ENCODE data around the gene COPG2. TPM values are rescaled to one million over a fixed set of nuclear protein-coding genes. Genes with fewer than 3 reads are reported as not detected.
"Not testable (repeated sequence)": the region's sequence is repeated elsewhere in the genome, so short reads cannot be mapped to it uniquely, and the experiment has no call there.

Gene COPG2
- total RNA-seq, 1 experiment from 2014 or later: 17.6 TPM

- no TSS peak for BruUV-seq (replicated peaks)
- no peaks in the 10 kb centered on the region for H3K36me3 ChIP-seq (ENCODE audit: insufficient read depth, low read length, poor library complexity, severe bottlenecking)
- H3K9me3 ChIP-seq (ENCODE audit: low read depth, low read length, poor library complexity, severe bottlenecking): no peaks in the 10 kb centered on the region
- DNase-seq (ENCODE audit: low spot score): no peak
- TF ChIP-seq EZH2 (IDR thresholded peaks at IDR 0.05; ENCODE audit: borderline replicate concordance, low read depth, low read length, poor library complexity, severe bottlenecking): no peak
- TF ChIP-seq CTCF (conservative IDR thresholded peaks at IDR 0.05; ENCODE audit: low read depth, low read length): no peak
- ChIA-PET CTCF (no interaction called here), POLR2A (ENCODE audit: low non-redundant PET) (no interaction called here)
- H3K27me3 ChIP-seq (replicated peaks; ENCODE audit: insufficient read depth, low read depth, low read length, poor library complexity): no peaks in the 10 kb centered on the region
- intact Hi-C loops (cut with micrococcal nuclease; ENCODE audit: unreplicated experiment): no loop called here
- H3K27ac ChIP-seq (ENCODE audit: low read depth, low read length, poor library complexity, severe bottlenecking): no peak overlapping the region
- no peak overlapping the region for H3K4me3 ChIP-seq (ENCODE audit: low read depth, low read length, poor library complexity, severe bottlenecking)
- no peaks in the 10 kb centered on the region for H3K4me1 ChIP-seq (ENCODE audit: insufficient read depth, low read length, poor library complexity, severe bottlenecking)
Observed at GRCh38 chr7:130544356-130544755, 124.2 kb downstream of the COPG2 start.

GRCh38 chr7:130543487-130544010 lies 125.0 kb downstream of the COPG2 start:
- TF ChIP-seq CTCF (conservative IDR thresholded peaks at IDR 0.05; ENCODE audit: low read depth, low read length) (no peak), EZH2 (IDR thresholded peaks at IDR 0.05; ENCODE audit: borderline replicate concordance, low read depth, low read length, poor library complexity, severe bottlenecking) (no peak)
- ChIA-PET POLR2A (ENCODE audit: low non-redundant PET) (no interaction called here), CTCF (no interaction called here)
- H3K27me3 ChIP-seq (replicated peaks; ENCODE audit: insufficient read depth, low read depth, low read length, poor library complexity): no peaks in the 10 kb centered on the region
- H3K36me3 ChIP-seq (ENCODE audit: insufficient read depth, low read length, poor library complexity, severe bottlenecking): no peaks in the 10 kb centered on the region
- BruUV-seq (replicated peaks): no TSS peak
- DNase-seq (ENCODE audit: low spot score): no peak
- H3K4me1 ChIP-seq (ENCODE audit: insufficient read depth, low read length, poor library complexity, severe bottlenecking): no peaks in the 10 kb centered on the region
- no peak overlapping the region for H3K4me3 ChIP-seq (ENCODE audit: low read depth, low read length, poor library complexity, severe bottlenecking)
- no peak overlapping the region for H3K27ac ChIP-seq (ENCODE audit: low read depth, low read length, poor library complexity, severe bottlenecking)
- intact Hi-C loops (cut with micrococcal nuclease; ENCODE audit: unreplicated experiment): no loop called here
- no peaks in the 10 kb centered on the region for H3K9me3 ChIP-seq (ENCODE audit: low read depth, low read length, poor library complexity, severe bottlenecking)

GRCh38 chr7:130542297-130542696 lies 126.3 kb downstream of the COPG2 start:
- POLR2A ChIA-PET (ENCODE audit: low non-redundant PET); intact Hi-C loops (cut with micrococcal nuclease; ENCODE audit: unreplicated experiment); BruUV-seq (replicated peaks): not testable (repeated sequence)

GRCh38 chr7:130541287-130541686 lies 127.3 kb downstream of the COPG2 start:
- CTCF ChIA-PET; intact Hi-C loops (cut with micrococcal nuclease; ENCODE audit: unreplicated experiment); BruUV-seq (replicated peaks); H3K9me3 ChIP-seq (ENCODE audit: low read depth, low read length, poor library complexity, severe bottlenecking); H3K36me3 ChIP-seq (ENCODE audit: insufficient read depth, low read length, poor library complexity, severe bottlenecking); H3K27me3 ChIP-seq (replicated peaks; ENCODE audit: insufficient read depth, low read depth, low read length, poor library complexity); H3K4me1 ChIP-seq (ENCODE audit: insufficient read depth, low read length, poor library complexity, severe bottlenecking); POLR2A ChIA-PET (ENCODE audit: low non-redundant PET); DNase-seq (ENCODE audit: low spot score); H3K4me3 ChIP-seq (ENCODE audit: low read depth, low read length, poor library complexity, severe bottlenecking); H3K27ac ChIP-seq (ENCODE audit: low read depth, low read length, poor library complexity, severe bottlenecking): not testable (repeated sequence)

More at GRCh38 chr7:130542297-130542696, 126.3 kb downstream of the COPG2 start:
- H3K36me3 ChIP-seq (ENCODE audit: insufficient read depth, low read length, poor library complexity, severe bottlenecking); DNase-seq (ENCODE audit: low spot score); CTCF ChIA-PET; H3K27ac ChIP-seq (ENCODE audit: low read depth, low read length, poor library complexity, severe bottlenecking); H3K27me3 ChIP-seq (replicated peaks; ENCODE audit: insufficient read depth, low read depth, low read length, poor library complexity); H3K4me3 ChIP-seq (ENCODE audit: low read depth, low read length, poor library complexity, severe bottlenecking); H3K4me1 ChIP-seq (ENCODE audit: insufficient read depth, low read length, poor library complexity, severe bottlenecking); H3K9me3 ChIP-seq (ENCODE audit: low read depth, low read length, poor library complexity, severe bottlenecking): not testable (repeated sequence)

- DNase-seq (ENCODE audit: low spot score); H3K27ac ChIP-seq (ENCODE audit: low read depth, low read length, poor library complexity, severe bottlenecking); H3K4me3 ChIP-seq (ENCODE audit: low read depth, low read length, poor library complexity, severe bottlenecking); H3K4me1 ChIP-seq (ENCODE audit: insufficient read depth, low read length, poor library complexity, severe bottlenecking); H3K9me3 ChIP-seq (ENCODE audit: low read depth, low read length, poor library complexity, severe bottlenecking); BruUV-seq (replicated peaks); H3K27me3 ChIP-seq (replicated peaks; ENCODE audit: insufficient read depth, low read depth, low read length, poor library complexity); CTCF ChIA-PET; POLR2A ChIA-PET (ENCODE audit: low non-redundant PET); intact Hi-C loops (cut with micrococcal nuclease; ENCODE audit: unreplicated experiment); H3K36me3 ChIP-seq (ENCODE audit: insufficient read depth, low read length, poor library complexity, severe bottlenecking): not testable (repeated sequence)
Observed at GRCh38 chr7:130537894-130538293, 130.7 kb downstream of the COPG2 start.
